Tibial nerve (tissue), 4 donors: ENCODE measurements around the gene OPHN1.

Experiments
- CTCF ChIP-seq, 5 experiments: fragments of 200-600 bp in 3 of 5; fragments of 450-650 bp in 2 of 5; sonication (generic) in 3 of 5; IDR thresholded peaks; one replicate each; pipeline ENCODE4 v1.5.1; 2016 to 2019; ENCODE audit warnings: antibody characterized with exemption in 5 of 5, mild to moderate bottlenecking in 3 of 5, moderate library complexity in 2 of 5
- EP300 ChIP-seq, 2 donors: sonication (generic); formaldehyde crosslinking; IDR thresholded peaks; one replicate each; pipeline ENCODE4 v1.6.1; 2017; ENCODE audit warnings: antibody characterized with exemption in 2 of 2, mild to moderate bottlenecking in 1 of 2

- TF ChIP-seq CTCF (IDR thresholded peaks at IDR 0.05): no peak
- TF ChIP-seq EP300 (IDR thresholded peaks at IDR 0.05): no peak
Measured at GRCh38 chrX:68358679-68359078, 74.6 kb downstream of the OPHN1 start.
